Ureter (tissue), 1 donor: ENCODE results near the gene GRK4. TPM values are rescaled to one million over a fixed set of nuclear protein-coding genes. Genes with fewer than 3 reads are reported as not detected.
"Not testable (repeated sequence)": the region's sequence is repeated elsewhere in the genome, so short reads cannot be mapped to it uniquely, and the experiment has no call there.

Experiments
- DNase-seq: peaks from one replicate; pipeline ENCODE4 v3.0.0-alpha.2; 2020; ENCODE audit warnings: low spot score
- total RNA-seq: library from RNA; stranded (reverse); gene quantifications from one replicate; pipeline ENCODE4 v1.2.4, GENCODE V29; 2023
- donor health status: DM: yes; HTN: yes; CAD: no.

Gene GRK4
- total RNA-seq, 1 donor from 2014 or later, result 4.3 TPM

GRCh38 chr4:2941138-2942036 is 22.0 kb upstream of the GRK4 start:
- no peak for DNase-seq

- DNase-seq, result no peak
Measured at GRCh38 chr4:2942037-2942531, 21.3 kb upstream of the GRK4 start.

GRCh38 chr4:2942532-2943363 is 20.6 kb upstream of the GRK4 start:
- DNase-seq, result peak; percentile 77

- DNase-seq, result peak; percentile 37
Measured at GRCh38 chr4:2943364-2944090, 19.8 kb upstream of the GRK4 start.

GRCh38 chr4:2944091-2944482 is 19.3 kb upstream of the GRK4 start:
- DNase-seq, result peak; percentile 39

- peak; percentile 40 for DNase-seq
Measured at GRCh38 chr4:2944586-2945526, 18.5 kb upstream of the GRK4 start.

- DNase-seq, result not testable (repeated sequence)
Measured at GRCh38 chr4:2945619-2946604, 17.5 kb upstream of the GRK4 start.

- no peak for DNase-seq
Measured at GRCh38 chr4:2946812-2947600, 16.4 kb upstream of the GRK4 start.

GRCh38 chr4:2947926-2948325 is 15.4 kb upstream of the GRK4 start:
- no peak for DNase-seq

GRCh38 chr4:2948895-2949781 is 14.2 kb upstream of the GRK4 start:
- DNase-seq, result no peak

GRCh38 chr4:2949782-2950125 is 13.6 kb upstream of the GRK4 start:
- DNase-seq, result no peak

- no peak for DNase-seq
Measured at GRCh38 chr4:2950221-2950989, 13.0 kb upstream of the GRK4 start.

- DNase-seq, result no peak
Measured at GRCh38 chr4:2953496-2953895, 9.9 kb upstream of the GRK4 start.

GRCh38 chr4:2954358-2955185 is 8.8 kb upstream of the GRK4 start:
- DNase-seq, result no peak

- not testable (repeated sequence) for DNase-seq
Measured at GRCh38 chr4:2955186-2956044, 8.0 kb upstream of the GRK4 start.
